HepG2 (cell line): Measurements from ENCODE around the gene NFE2L2. TPM values are rescaled to one million over a fixed set of nuclear protein-coding genes. Genes with fewer than 3 reads are reported as not detected.

Source experiments
- ATAC-seq: fragments of 200-7000 bp; cut with Tn5 transposase; 3 replicates; pipeline ENCODE4 v1.9.1; 2020; ENCODE audit warnings: mild to moderate bottlenecking, moderate library complexity
- BruUV-seq: library from RNA; stranded (reverse); fragments of 400-500 nt; replicated peaks from 2 replicates; lab custom pipeline; 2021; lab: Mats Ljungman, UMichigan
- CTCF ChIA-PET: fragments of 300-600 bp; formaldehyde crosslinking; extraction: SDS; loops from one replicate; lab custom pipeline; 2021; ENCODE audit warnings: low total read pairs, inconsistent platforms, low intra/inter-chr PET ratio; lab: Yijun Ruan, JAX
- POLR2A ChIA-PET: fragments of 350-600 bp; sonication (Branson Sonifier 250); formaldehyde crosslinking; loops from one replicate; lab custom pipeline; 2020; ENCODE audit warnings: antibody characterized with exemption, inconsistent platforms; lab: Yijun Ruan, JAX
- DNase-seq: peaks from one replicate; pipeline ENCODE4 v3.0.0-alpha.2; 2015; ENCODE audit warnings: low spot score
- FAIRE-seq: peaks from 3 replicates; lab custom pipeline; 2011; peaks lifted over from hg19 to GRCh38; lab: Jason Lieb, UNC
- H2AFZ ChIP-seq: one replicate; pipeline ENCODE4 v1.6.1; 2011; ENCODE audit warnings: low read length, inconsistent platforms
- H3K27ac ChIP-seq: fragments of 300-600 bp; 3 replicates; pipeline ENCODE4 v1.8.0; 2011; ENCODE audit warnings: mixed run types, mild to moderate bottlenecking, mixed read lengths, low read length, inconsistent platforms; ENCODE audit not compliant: insufficient read depth; ENCODE audit errors: extremely low read length
- H3K27me3 ChIP-seq, 2 experiments: fragments of 200-600 bp in 1 of 2; 2 replicates in 1 of 2; 3 replicates in 1 of 2; pipeline versions ENCODE4 v1.6.0 to v1.8.0; 2011; ENCODE audit warnings: low read length in 2 of 2, mild to moderate bottlenecking in 2 of 2, moderate library complexity in 2 of 2, inconsistent platforms in 1 of 2; ENCODE audit not compliant: insufficient read depth in 2 of 2, control insufficient read depth in 1 of 2
- H3K36me3 ChIP-seq, 2 experiments: fragments of 200-600 bp in 1 of 2; replicated peaks in 1 of 2; 2 replicates in 1 of 2; 3 replicates in 1 of 2; pipeline versions ENCODE4 v1.5.1 to v1.8.0; 2011; ENCODE audit warnings: low read length in 2 of 2, inconsistent platforms in 1 of 2; ENCODE audit not compliant: insufficient read depth in 2 of 2, control insufficient read depth in 1 of 2
- H3K4me1 ChIP-seq: 2 replicates; pipeline ENCODE4 v1.5.1; 2012; ENCODE audit warnings: low read length, inconsistent platforms; ENCODE audit not compliant: insufficient read depth
- H3K4me2 ChIP-seq: 2 replicates; pipeline ENCODE4 v1.6.0; 2011; ENCODE audit warnings: low read depth, low read length, inconsistent platforms
- H3K4me3 ChIP-seq, 3 experiments: fragments of 200-600 bp in 1 of 3; sonication (generic), shearing (Covaris generic) in 1 of 3; replicated peaks in 1 of 3; 2 replicates each; pipeline ENCODE4 v1.5.1; 2011 to 2016; ENCODE audit warnings: low read length in 3 of 3, inconsistent platforms in 2 of 3, low read depth in 2 of 3, mild to moderate bottlenecking in 2 of 3, control low read depth in 1 of 3, mixed read lengths in 1 of 3; ENCODE audit not compliant: insufficient read depth in 1 of 3
- H3K79me2 ChIP-seq: one replicate; pipeline ENCODE4 v1.6.1; 2011; ENCODE audit warnings: low read length, inconsistent platforms; ENCODE audit not compliant: insufficient read depth
- H3K9ac ChIP-seq: 2 replicates; pipeline ENCODE4 v1.6.0; 2011; ENCODE audit warnings: mild to moderate bottlenecking, low read depth, low read length, inconsistent platforms; ENCODE audit not compliant: insufficient read depth
- H3K9me3 ChIP-seq: 2 replicates; pipeline ENCODE4 v1.5.1; 2012; ENCODE audit warnings: mild to moderate bottlenecking, low read length
- H4K20me1 ChIP-seq: 2 replicates; pipeline ENCODE4 v1.6.0; 2011; ENCODE audit warnings: inconsistent platforms, mild to moderate bottlenecking, low read length, moderate library complexity; ENCODE audit not compliant: insufficient read depth
- CSRNP1 ChIP-seq: sonication (generic); formaldehyde crosslinking; IDR thresholded peaks from 2 replicates; pipeline ENCODE4 v1.8.1; 2023; ENCODE audit warnings: mild to moderate bottlenecking, missing genetic modification reagents
- JARID2 ChIP-seq: sonication (generic); formaldehyde crosslinking; IDR thresholded peaks from 2 replicates; pipeline ENCODE4 v1.8.1; 2023; ENCODE audit warnings: missing genetic modification reagents, inconsistent platforms; ENCODE audit not compliant: insufficient replicate concordance
- MEIS2 ChIP-seq: sonication (generic); formaldehyde crosslinking; IDR thresholded peaks from 2 replicates; pipeline ENCODE4 v1.9.0; 2021; ENCODE audit warnings: mild to moderate bottlenecking, missing genetic modification reagents
- SP2 ChIP-seq: sonication (generic); formaldehyde crosslinking; IDR thresholded peaks from 2 replicates; pipeline ENCODE4 v1.5.1; 2020; ENCODE audit warnings: mild to moderate bottlenecking, missing genetic modification reagents
- ZBTB7A ChIP-seq: sonication (generic); formaldehyde crosslinking; IDR thresholded peaks from 2 replicates; pipeline ENCODE4 v1.8.0; 2022; ENCODE audit warnings: mild to moderate bottlenecking, missing genetic modification reagents
- ZNF788 ChIP-seq: sonication (generic); formaldehyde crosslinking; IDR thresholded peaks from 2 replicates; pipeline ENCODE4 v1.5.0; 2020; ENCODE audit warnings: mild to moderate bottlenecking, missing genetic modification reagents, borderline replicate concordance
- WGBS: methylation state at CpG from one replicate; pipeline ENCODE4 v1.1.6; 2017; ENCODE audit warnings: low lambda C conversion rate; 5-methylcytosine and 5-hydroxymethylcytosine counted together
- in situ Hi-C: cut with HindIII; loops from 2 replicates; pipeline ENCODE4 v1.10.0; 2017; ENCODE audit warnings: low pct_unique_long_range_greater_than_20kb; ENCODE audit not compliant: extremely low pct_ligation_motif_present
- intact Hi-C: fragments of 100-400 bp; cut with micrococcal nuclease; formaldehyde crosslinking; loops from one replicate; pipeline ENCODE4 v1.10.0; 2022; ENCODE audit not compliant: unreplicated experiment
- polyA plus RNA-seq, 8 experiments: library from polyadenylated mRNA; depleted of rRNA in 3 of 8; stranded (reverse) in 7 of 8; unstranded in 1 of 8; fragments of >200 nt; fragmentation: Illumina TruSeq in 4 of 8; extraction: Trizol in 4 of 8; gene quantifications; 2 replicates each; pipeline versions ENCODE4 v1.2.1 to v1.2.3, GENCODE V29; 2011 to 2016; ENCODE audit warnings: low read depth in 4 of 8, missing spikeins in 1 of 8, mixed read lengths in 1 of 8; ENCODE audit not compliant: insufficient read depth in 1 of 8
- total RNA-seq, 5 experiments: library from RNA; depleted of rRNA; stranded (reverse); fragments of >200 nt; fragmentation: Illumina TruSeq; extraction: Trizol; gene quantifications; 2 replicates each; pipeline ENCODE4 v1.2.3, GENCODE V29; 2016; ENCODE audit warnings: low read depth in 1 of 5
- TF ChIP-seq, protein P1 (sequence below): sonication (generic); formaldehyde crosslinking; IDR thresholded peaks from 2 replicates; pipeline ENCODE4 v1.5.0; 2020; ENCODE audit warnings: missing genetic modification reagents
- TF ChIP-seq, protein P2 (sequence below): sonication (generic); formaldehyde crosslinking; IDR thresholded peaks from 2 replicates; pipeline ENCODE4 v1.5.1; 2020; ENCODE audit warnings: mild to moderate bottlenecking, missing genetic modification reagents
- TF ChIP-seq, protein P3 (sequence below): sonication (generic); formaldehyde crosslinking; IDR thresholded peaks from 2 replicates; pipeline ENCODE4 v1.9.0; 2021; ENCODE audit warnings: missing genetic modification reagents, mild to moderate bottlenecking, borderline replicate concordance
- TF ChIP-seq, protein P4 (sequence below): sonication (generic); formaldehyde crosslinking; IDR thresholded peaks from 2 replicates; pipeline ENCODE4 v1.5.1; 2020; ENCODE audit warnings: mild to moderate bottlenecking, moderate library complexity, missing genetic modification reagents

Gene NFE2L2
- total and polyA plus RNA-seq, 2 of the 13 experiments (the other 11 are each of a cell fraction or from before 2014, with no cell fraction given) = 84.6 to 215 TPM

DNA sequence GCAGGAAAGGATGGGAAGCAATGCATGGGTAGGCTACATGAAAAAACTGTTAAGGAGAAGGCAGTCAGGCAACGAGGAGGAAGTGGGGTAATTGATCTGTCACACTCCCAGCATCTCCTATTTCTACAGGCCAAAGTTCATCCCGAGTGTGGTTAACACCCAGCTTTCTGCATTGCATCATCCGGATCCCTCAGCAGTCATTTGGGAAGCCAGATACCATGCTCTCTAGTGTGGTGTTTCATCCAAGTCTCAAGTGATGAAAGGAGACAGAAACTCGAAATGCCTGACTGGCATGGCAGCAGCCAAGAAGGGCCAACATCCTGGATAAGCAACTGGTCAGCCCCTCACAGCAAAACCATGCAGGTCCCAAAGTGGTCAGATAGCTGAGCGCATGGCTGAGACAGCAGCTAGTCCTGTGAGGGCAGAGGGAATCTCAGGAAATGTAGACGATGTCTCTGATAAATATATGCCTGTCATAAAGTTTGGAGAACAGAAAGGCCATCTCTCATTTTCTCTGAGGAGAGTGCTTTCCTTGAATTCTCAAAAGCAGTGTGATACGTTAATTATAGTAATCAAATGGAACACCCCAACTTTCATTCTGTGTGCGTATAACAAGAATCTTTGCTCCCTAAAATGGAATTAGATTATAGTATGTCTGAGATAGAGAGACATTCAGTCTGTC is 76.8 kb downstream of the NFE2L2 start:
- no peaks in the 10 kb centered on the region for H3K27me3 ChIP-seq
- H3K36me3 ChIP-seq = no peaks in the 10 kb centered on the region
- H4K20me1 ChIP-seq = no peaks in the 10 kb centered on the region
- BruUV-seq = TSS peak; percentile 100
- peak overlapping the region; percentile 90 for H3K27ac ChIP-seq
- in situ Hi-C loops (no loop called here), intact Hi-C loops (loop anchor here (1.0 kb wide), 2 partner anchors 21 to 25 kb away; partner anchors contain the start of gene HNRNPA3)
- H3K9me3 ChIP-seq = no peaks in the 10 kb centered on the region
- peak overlapping the region; percentile 94 for H3K4me2 ChIP-seq
- FAIRE-seq (peak; percentile 87), DNase-seq (peak; percentile 95), ATAC-seq (peak; percentile 83)
- ChIA-PET POLR2A (interaction anchor here (0.8 to 2.9 kb wide), 9 partner anchors 10 to 77 kb away, joined by 3 to 25 read pairs (median 7); partner anchors contain the start of genes HNRNPA3 and NFE2L2), CTCF (no interaction called here)
- no peaks in the 10 kb centered on the region for H3K79me2 ChIP-seq
- H3K4me1 ChIP-seq = peaks cover 70% of the 10 kb centered on the region
- H3K4me3 ChIP-seq = peak overlapping the region; percentile 10 to 56 (median 17)
- no peak overlapping the region for H2AFZ ChIP-seq
- 15% methylated on average over 8 of the region's 8 CpGs for WGBS
- H3K9ac ChIP-seq = peak overlapping the region; percentile 73
- TF ChIP-seq JARID2 (CRISPR knock-in tag) (no peak), ZNF788 (CRISPR knock-in tag) (peak; percentile 88; the same call in 1 of the 2 replicates), SP2 (CRISPR knock-in tag) (no peak), ZBTB7A (peak; percentile 59; the same call in 1 of the 2 replicates), CSRNP1 (CRISPR knock-in tag) (peak; percentile 84), MEIS2 (peak; percentile 93; the same call in 1 of the 2 replicates)
- TF ChIP-seq, protein P1, sequence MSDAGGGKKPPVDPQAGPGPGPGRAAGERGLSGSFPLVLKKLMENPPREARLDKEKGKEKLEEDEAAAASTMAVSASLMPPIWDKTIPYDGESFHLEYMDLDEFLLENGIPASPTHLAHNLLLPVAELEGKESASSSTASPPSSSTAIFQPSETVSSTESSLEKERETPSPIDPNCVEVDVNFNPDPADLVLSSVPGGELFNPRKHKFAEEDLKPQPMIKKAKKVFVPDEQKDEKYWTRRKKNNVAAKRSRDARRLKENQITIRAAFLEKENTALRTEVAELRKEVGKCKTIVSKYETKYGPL (CRISPR knock-in tag) = no peak
- TF ChIP-seq, protein P2, sequence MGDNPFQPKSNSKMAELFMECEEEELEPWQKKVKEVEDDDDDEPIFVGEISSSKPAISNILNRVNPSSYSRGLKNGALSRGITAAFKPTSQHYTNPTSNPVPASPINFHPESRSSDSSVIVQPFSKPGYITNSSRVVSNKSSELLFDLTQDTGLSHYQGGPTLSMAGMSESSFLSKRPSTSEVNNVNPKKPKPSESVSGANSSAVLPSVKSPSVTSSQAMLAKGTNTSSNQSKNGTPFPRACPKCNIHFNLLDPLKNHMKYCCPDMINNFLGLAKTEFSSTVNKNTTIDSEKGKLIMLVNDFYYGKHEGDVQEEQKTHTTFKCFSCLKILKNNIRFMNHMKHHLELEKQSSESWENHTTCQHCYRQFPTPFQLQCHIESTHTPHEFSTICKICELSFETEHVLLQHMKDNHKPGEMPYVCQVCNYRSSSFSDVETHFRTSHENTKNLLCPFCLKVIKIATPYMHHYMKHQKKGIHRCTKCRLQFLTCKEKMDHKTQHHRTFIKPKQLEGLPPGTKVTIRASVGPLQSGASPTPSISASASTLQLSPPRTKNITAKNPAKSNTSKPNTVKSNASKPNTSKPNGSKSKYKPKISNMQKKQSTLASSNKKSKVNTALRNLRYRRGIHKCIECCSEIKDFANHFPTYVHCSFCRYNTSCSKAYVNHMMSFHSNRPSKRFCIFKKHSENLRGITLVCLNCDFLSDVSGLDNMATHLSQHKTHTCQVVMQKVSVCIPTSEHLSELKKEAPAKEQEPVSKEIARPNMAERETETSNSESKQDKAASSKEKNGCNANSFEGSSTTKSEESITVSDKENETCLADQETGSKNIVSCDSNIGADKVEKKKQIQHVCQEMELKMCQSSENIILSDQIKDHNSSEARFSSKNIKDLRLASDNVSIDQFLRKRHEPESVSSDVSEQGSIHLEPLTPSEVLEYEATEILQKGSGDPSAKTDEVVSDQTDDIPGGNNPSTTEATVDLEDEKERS = peak; percentile 83; the same call in 1 of the 2 replicates
- TF ChIP-seq, protein P3, sequence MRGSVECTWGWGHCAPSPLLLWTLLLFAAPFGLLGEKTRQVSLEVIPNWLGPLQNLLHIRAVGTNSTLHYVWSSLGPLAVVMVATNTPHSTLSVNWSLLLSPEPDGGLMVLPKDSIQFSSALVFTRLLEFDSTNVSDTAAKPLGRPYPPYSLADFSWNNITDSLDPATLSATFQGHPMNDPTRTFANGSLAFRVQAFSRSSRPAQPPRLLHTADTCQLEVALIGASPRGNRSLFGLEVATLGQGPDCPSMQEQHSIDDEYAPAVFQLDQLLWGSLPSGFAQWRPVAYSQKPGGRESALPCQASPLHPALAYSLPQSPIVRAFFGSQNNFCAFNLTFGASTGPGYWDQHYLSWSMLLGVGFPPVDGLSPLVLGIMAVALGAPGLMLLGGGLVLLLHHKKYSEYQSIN = no peak
- TF ChIP-seq, protein P4, sequence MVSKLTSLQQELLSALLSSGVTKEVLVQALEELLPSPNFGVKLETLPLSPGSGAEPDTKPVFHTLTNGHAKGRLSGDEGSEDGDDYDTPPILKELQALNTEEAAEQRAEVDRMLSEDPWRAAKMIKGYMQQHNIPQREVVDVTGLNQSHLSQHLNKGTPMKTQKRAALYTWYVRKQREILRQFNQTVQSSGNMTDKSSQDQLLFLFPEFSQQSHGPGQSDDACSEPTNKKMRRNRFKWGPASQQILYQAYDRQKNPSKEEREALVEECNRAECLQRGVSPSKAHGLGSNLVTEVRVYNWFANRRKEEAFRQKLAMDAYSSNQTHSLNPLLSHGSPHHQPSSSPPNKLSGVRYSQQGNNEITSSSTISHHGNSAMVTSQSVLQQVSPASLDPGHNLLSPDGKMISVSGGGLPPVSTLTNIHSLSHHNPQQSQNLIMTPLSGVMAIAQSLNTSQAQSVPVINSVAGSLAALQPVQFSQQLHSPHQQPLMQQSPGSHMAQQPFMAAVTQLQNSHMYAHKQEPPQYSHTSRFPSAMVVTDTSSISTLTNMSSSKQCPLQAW (CRISPR knock-in tag) = 0 out of 2 replicates have a peak, but pooled peaks have one; percentile 49
